Natural killer cell (primary cell): ENCODE measurements around the gene CHTF18. TPM values are rescaled to one million over a fixed set of nuclear protein-coding genes. Genes with fewer than 3 reads are reported as not detected.

Experiments used
- ATAC-seq, 3 donors: fragments of 150-1000 bp in 2 of 3; fragments of 200-7000 bp in 1 of 3; cut with Tn5 transposase; 1 replicate in 1 of 3; 2 replicates in 2 of 3; pipeline ENCODE4 v1.10.0; 2021; ENCODE audit warnings: mild to moderate bottlenecking in 2 of 3, moderate library complexity in 2 of 3
- DNase-seq, 2 donors: peaks; one replicate each; pipeline versions ENCODE4 v3.0.0 to v3.0.0-alpha.2; 2013 to 2021; ENCODE audit warnings: mixed read lengths in 1 of 2
- H3K27ac ChIP-seq: one replicate; pipeline ENCODE4 v1.5.1; 2013; ENCODE audit warnings: mild to moderate bottlenecking, low read length
- H3K27me3 ChIP-seq: one replicate; pipeline ENCODE4 v1.6.1; 2013; ENCODE audit warnings: low read length; ENCODE audit not compliant: control insufficient read depth, insufficient read depth
- H3K36me3 ChIP-seq: one replicate; pipeline ENCODE4 v1.6.1; 2013; ENCODE audit warnings: low read length; ENCODE audit not compliant: control insufficient read depth, insufficient read depth
- H3K4me1 ChIP-seq: one replicate; pipeline ENCODE4 v1.6.1; 2013; ENCODE audit warnings: low read length; ENCODE audit not compliant: control insufficient read depth, insufficient read depth
- H3K4me3 ChIP-seq: one replicate; pipeline ENCODE4 v1.5.1; 2013; ENCODE audit warnings: low read length
- H3K9me3 ChIP-seq: one replicate; pipeline ENCODE4 v1.6.1; 2013; ENCODE audit warnings: low read length; ENCODE audit not compliant: control insufficient read depth, insufficient read depth
- H3K27ac Mint-ChIP-seq, 2 donors: one replicate each; pipeline ENCODE4 v1.8.0; 2022; ENCODE audit warnings: mild to moderate bottlenecking in 2 of 2, mixed read lengths in 2 of 2, moderate library complexity in 1 of 2
- H3K27me3 Mint-ChIP-seq, 2 donors: one replicate each; pipeline ENCODE4 v1.8.0; 2022; ENCODE audit warnings: low read depth in 2 of 2, mixed read lengths in 2 of 2
- H3K36me3 Mint-ChIP-seq: one replicate; pipeline ENCODE4 v1.8.0; 2022; ENCODE audit warnings: mixed read lengths
- H3K4me1 Mint-ChIP-seq, 2 donors: one replicate each; pipeline ENCODE4 v1.8.0; 2022; ENCODE audit warnings: mixed read lengths in 2 of 2
- H3K4me3 Mint-ChIP-seq: one replicate; pipeline ENCODE4 v1.8.0; 2022; ENCODE audit warnings: mild to moderate bottlenecking, moderate library complexity, mixed read lengths
- H3K9me3 Mint-ChIP-seq, 2 donors: one replicate each; pipeline ENCODE4 v1.8.0; 2022; ENCODE audit warnings: mixed read lengths in 2 of 2
- WGBS: methylation state at CpG from one replicate; pipeline ENCODE4 v1.1.7; 2013; ENCODE audit warnings: missing lambda C conversion rate; ENCODE audit not compliant: insufficient coverage; 5-methylcytosine and 5-hydroxymethylcytosine counted together
- intact Hi-C: fragments of 100-400 bp; cut with micrococcal nuclease; formaldehyde crosslinking; loops from one replicate; pipeline ENCODE4 v1.14.2; 2022
- total RNA-seq, 4 donors: library from RNA; stranded (reverse); fragments of 120-200 nt in 1 of 4; gene quantifications; one replicate each; pipeline versions ENCODE4 v1.2.3 to v1.2.4, GENCODE V29; 2013 to 2022
- TF ChIP-seq, protein P1 (sequence below): fragments of 200-600 bp; IDR thresholded peaks from one replicate; pipeline ENCODE4 v1.8.0; 2022; ENCODE audit warnings: antibody characterized with exemption

The CHTF18 gene
- total RNA-seq, 3 donors from 2014 or later (not counting 1 experiment from before 2014, with no cell fraction given), result 26.7 to 52.4 (median 40.5) TPM

DNA sequence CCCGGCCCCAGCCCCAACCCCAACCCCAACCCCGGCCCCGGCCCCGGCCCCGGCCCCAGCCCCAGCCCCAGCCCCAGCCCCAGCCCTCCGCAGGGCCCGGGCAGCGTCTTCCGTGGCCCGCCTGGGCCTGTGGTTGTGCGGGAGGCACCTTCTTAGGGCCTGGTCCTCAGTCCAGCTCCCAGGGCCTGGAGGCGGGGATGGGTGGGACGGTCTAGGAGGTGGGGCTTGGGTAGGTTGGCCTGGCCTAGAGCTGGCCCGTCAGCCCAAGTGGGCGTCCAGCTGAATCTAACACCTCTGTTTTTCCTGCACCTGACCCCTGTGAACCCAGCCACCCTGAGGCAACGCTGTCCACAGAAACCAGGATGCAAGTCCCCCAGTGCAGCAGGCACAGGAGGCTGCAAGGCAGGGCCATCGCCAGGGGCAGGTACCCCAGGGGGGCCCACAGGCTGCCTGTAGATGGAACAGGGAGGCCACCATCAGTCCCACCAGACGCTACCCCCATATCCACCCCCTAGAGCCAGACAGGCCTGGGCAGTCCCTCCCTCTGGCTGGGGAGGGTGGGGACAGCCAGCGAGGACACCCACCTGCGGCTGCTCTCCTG is 19.1 kb upstream of the CHTF18 start:
- H3K9me3 ChIP-seq, result no peaks in the 10 kb centered on the region
- Mint-ChIP-seq H3K36me3 (no peaks in the 10 kb centered on the region), H3K27me3 (no peaks in the 10 kb centered on the region), H3K27ac (no peak overlapping the region), H3K4me1 (no peaks in the 10 kb centered on the region), H3K9me3 (no peaks in the 10 kb centered on the region), H3K4me3 (no peak overlapping the region)
- H3K27ac ChIP-seq, result no peak overlapping the region
- no peaks in the 10 kb centered on the region for H3K36me3 ChIP-seq
- no peak overlapping the region for H3K4me3 ChIP-seq
- TF ChIP-seq, protein P1, sequence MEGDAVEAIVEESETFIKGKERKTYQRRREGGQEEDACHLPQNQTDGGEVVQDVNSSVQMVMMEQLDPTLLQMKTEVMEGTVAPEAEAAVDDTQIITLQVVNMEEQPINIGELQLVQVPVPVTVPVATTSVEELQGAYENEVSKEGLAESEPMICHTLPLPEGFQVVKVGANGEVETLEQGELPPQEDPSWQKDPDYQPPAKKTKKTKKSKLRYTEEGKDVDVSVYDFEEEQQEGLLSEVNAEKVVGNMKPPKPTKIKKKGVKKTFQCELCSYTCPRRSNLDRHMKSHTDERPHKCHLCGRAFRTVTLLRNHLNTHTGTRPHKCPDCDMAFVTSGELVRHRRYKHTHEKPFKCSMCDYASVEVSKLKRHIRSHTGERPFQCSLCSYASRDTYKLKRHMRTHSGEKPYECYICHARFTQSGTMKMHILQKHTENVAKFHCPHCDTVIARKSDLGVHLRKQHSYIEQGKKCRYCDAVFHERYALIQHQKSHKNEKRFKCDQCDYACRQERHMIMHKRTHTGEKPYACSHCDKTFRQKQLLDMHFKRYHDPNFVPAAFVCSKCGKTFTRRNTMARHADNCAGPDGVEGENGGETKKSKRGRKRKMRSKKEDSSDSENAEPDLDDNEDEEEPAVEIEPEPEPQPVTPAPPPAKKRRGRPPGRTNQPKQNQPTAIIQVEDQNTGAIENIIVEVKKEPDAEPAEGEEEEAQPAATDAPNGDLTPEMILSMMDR, result no peak
- 67% methylated on average over 15 of the region's 20 CpGs for WGBS
- no peaks in the 10 kb centered on the region for H3K27me3 ChIP-seq
- intact Hi-C loops, result no loop called here
- ATAC-seq, result no peak
- no peak for DNase-seq
- H3K4me1 ChIP-seq, result no peaks in the 10 kb centered on the region

DNA sequence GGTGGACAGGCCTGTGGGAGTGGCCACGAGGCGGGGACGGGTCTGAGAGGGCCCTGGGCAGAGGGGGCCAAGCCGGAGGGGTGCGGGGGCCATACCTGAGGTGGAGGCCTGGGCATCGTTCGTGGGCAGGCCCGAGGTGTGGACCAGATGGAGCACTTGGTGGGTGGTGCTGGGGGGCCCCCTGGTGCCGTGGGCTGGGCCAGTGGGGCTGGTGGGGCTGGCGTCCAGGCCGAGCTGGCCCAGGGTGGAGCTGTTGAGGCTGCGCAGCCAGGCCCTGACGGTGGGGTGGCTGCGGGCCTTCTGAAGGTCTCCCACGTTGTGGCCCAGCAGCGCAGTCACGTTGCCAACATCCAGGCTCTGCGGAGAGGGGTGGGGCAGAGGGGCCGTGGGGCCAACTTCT is 18.5 kb upstream of the CHTF18 start:
- Histone ChIP-seq H3K27me3 (no peaks in the 10 kb centered on the region), H3K9me3 (no peaks in the 10 kb centered on the region), H3K27ac (no peak overlapping the region), H3K36me3 (no peaks in the 10 kb centered on the region), H3K4me3 (no peak overlapping the region), H3K4me1 (no peaks in the 10 kb centered on the region)
- H3K9me3 Mint-ChIP-seq, result no peaks in the 10 kb centered on the region
- TF ChIP-seq, protein P1, result no peak
- intact Hi-C loops, result no loop called here
- no peaks in the 10 kb centered on the region for H3K4me1 Mint-ChIP-seq
- H3K27ac Mint-ChIP-seq, result no peak overlapping the region
- no peak for DNase-seq
- no peaks in the 10 kb centered on the region for H3K36me3 Mint-ChIP-seq
- WGBS, result 93% methylated on average over 19 of the region's 19 CpGs
- no peak overlapping the region for H3K4me3 Mint-ChIP-seq
- ATAC-seq, result no peak
- no peaks in the 10 kb centered on the region for H3K27me3 Mint-ChIP-seq

GRCh38 chr16:770411-770810 is 18.0 kb upstream of the CHTF18 start:
- WGBS, result 100% methylated on average over 2 of the region's 13 CpGs
- no peak overlapping the region for H3K27ac ChIP-seq
- Mint-ChIP-seq H3K4me1 (no peaks in the 10 kb centered on the region), H3K27ac (no peak overlapping the region), H3K4me3 (no peak overlapping the region), H3K27me3 (no peaks in the 10 kb centered on the region), H3K36me3 (no peaks in the 10 kb centered on the region), H3K9me3 (no peaks in the 10 kb centered on the region)
- no peak overlapping the region for H3K4me3 ChIP-seq
- intact Hi-C loops, result no loop called here
- ATAC-seq (no peak), DNase-seq (no peak)
- TF ChIP-seq, protein P1, result no peak
- H3K9me3 ChIP-seq, result no peaks in the 10 kb centered on the region
- H3K36me3 ChIP-seq, result no peaks in the 10 kb centered on the region
- H3K27me3 ChIP-seq, result no peaks in the 10 kb centered on the region
- H3K4me1 ChIP-seq, result no peaks in the 10 kb centered on the region

DNA sequence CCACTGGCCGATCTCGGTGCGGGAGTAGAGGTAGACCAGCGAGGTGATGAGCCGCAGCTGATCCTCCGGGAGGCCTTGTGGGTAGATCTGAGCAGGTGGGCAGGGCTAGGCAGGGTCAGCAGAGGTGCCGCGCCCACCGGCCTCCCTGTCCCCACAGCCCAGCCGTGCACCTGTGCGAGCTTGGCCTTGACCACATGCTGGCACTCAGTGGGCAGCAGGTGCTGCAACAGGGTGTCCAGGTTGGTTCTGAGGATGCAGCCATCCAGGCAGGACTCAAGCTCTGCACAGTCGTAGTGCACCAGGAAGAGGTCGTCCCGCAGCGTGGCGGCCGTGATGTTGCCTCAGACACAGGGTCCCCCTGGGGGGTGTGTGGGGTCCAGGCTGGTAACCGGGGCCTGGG is 15.5 kb upstream of the CHTF18 start:
- WGBS, result 93% methylated on average over 18 of the region's 18 CpGs
- no peaks in the 10 kb centered on the region for H3K4me1 Mint-ChIP-seq
- TF ChIP-seq, protein P1, result no peak
- Histone ChIP-seq H3K36me3 (no peaks in the 10 kb centered on the region), H3K9me3 (no peaks in the 10 kb centered on the region), H3K27ac (no peak overlapping the region), H3K27me3 (no peaks in the 10 kb centered on the region), H3K4me1 (no peaks in the 10 kb centered on the region), H3K4me3 (no peak overlapping the region)
- no peak overlapping the region for H3K4me3 Mint-ChIP-seq
- no peaks in the 10 kb centered on the region for H3K36me3 Mint-ChIP-seq
- H3K9me3 Mint-ChIP-seq, result no peaks in the 10 kb centered on the region
- no peak overlapping the region for H3K27ac Mint-ChIP-seq
- no peaks in the 10 kb centered on the region for H3K27me3 Mint-ChIP-seq
- ATAC-seq (no peak), DNase-seq (no peak)
- intact Hi-C loops, result no loop called here
